Heart right ventricle (tissue), 16 donors: ENCODE results near the gene FOSL2. TPM values are rescaled to one million over a fixed set of nuclear protein-coding genes. Genes with fewer than 3 reads are reported as not detected.

ENCODE experiments used
- ATAC-seq, 8 donors: fragments of 200-7000 bp; cut with Tn5 transposase; one replicate each; pipeline ENCODE4 v1.9.1; 2020; ENCODE audit warnings: mild to moderate bottlenecking in 8 of 8, moderate library complexity in 8 of 8, moderate number of reproducible peaks in 1 of 8
- DNase-seq, 2 donors: peaks; one replicate each; pipeline ENCODE4 v3.0.0-alpha.2; 2020
- H3K27ac ChIP-seq, 10 donors: fragments of 200-600 bp; sonication (generic) in 2 of 10; one replicate each; pipeline versions ENCODE4 v1.5.0 to v1.8.0; 2020 to 2022; ENCODE audit warnings: mild to moderate bottlenecking in 3 of 10
- H3K27me3 ChIP-seq, 7 donors: fragments of 200-600 bp; one replicate each; pipeline ENCODE4 v1.8.0; 2021 to 2022; ENCODE audit warnings: mild to moderate bottlenecking in 2 of 7
- H3K36me3 ChIP-seq, 9 donors: fragments of 200-600 bp; sonication (generic) in 1 of 9; one replicate each; pipeline versions ENCODE4 v1.5.0 to v1.8.0; 2020 to 2022; ENCODE audit warnings: mild to moderate bottlenecking in 2 of 9
- H3K4me1 ChIP-seq, 9 donors: fragments of 200-600 bp; sonication (generic) in 1 of 9; one replicate each; pipeline versions ENCODE4 v1.5.0 to v1.8.0; 2020 to 2022; ENCODE audit warnings: mild to moderate bottlenecking in 4 of 9
- H3K4me3 ChIP-seq, 10 donors: fragments of 200-600 bp; sonication (generic) in 2 of 10; one replicate each; pipeline versions ENCODE4 v1.5.0 to v1.8.0; 2020 to 2022; ENCODE audit warnings: mild to moderate bottlenecking in 7 of 10, moderate library complexity in 2 of 10
- H3K9me3 ChIP-seq, 11 donors: fragments of 200-600 bp in 10 of 11; sonication (generic) in 2 of 11; one replicate each; pipeline versions ENCODE4 v1.5.0 to v1.8.0; 2013 to 2022; ENCODE audit warnings: mild to moderate bottlenecking in 2 of 11, control low read depth in 1 of 11, moderate library complexity in 1 of 11
- CTCF ChIP-seq, 9 donors: fragments of 200-600 bp; sonication (generic) in 2 of 9; IDR thresholded peaks; one replicate each; pipeline versions ENCODE4 v1.5.0 to v1.8.0; 2021 to 2022; ENCODE audit warnings: antibody characterized with exemption in 9 of 9, mild to moderate bottlenecking in 5 of 9, moderate library complexity in 1 of 9
- WGBS, 2 donors: extraction: QIAGEN DNeasy Blood & Tissue Kit; methylation state at CpG; one replicate each; pipeline ENCODE4 v1.1.7; 2013; ENCODE audit warnings: inconsistent platforms in 1 of 2; 5-methylcytosine and 5-hydroxymethylcytosine counted together
- intact Hi-C, 10 donors: fragments of 100-400 bp; cut with DNase I; formaldehyde crosslinking; loops; one replicate each; pipeline versions ENCODE4 v1.11.1 to v1.14.2; 2022
- polyA plus RNA-seq, 2 donors: library from polyadenylated mRNA; stranded (reverse); fragments of 200-250 nt; gene quantifications; one replicate each; pipeline ENCODE4 v1.2.3, GENCODE V29; 2013
- total RNA-seq, 10 donors: library from RNA; stranded (reverse); fragmentation: NEBNext Ultra II Directional in 3 of 10; extraction: Animal tissue kit (Norgen Biotek cat#: 25700) in 3 of 10; gene quantifications; one replicate each; pipeline versions ENCODE4 v1.2.1 to v1.2.4, GENCODE V29; 2021 to 2023
- donor health status: Arrhythmogenic right ventricular cardiomyopathy.
- donor health status: ischemic (EF 13 %, LVEDD 7.1; RV severe dilation, severe dysfunction).
- donor health status: healthy with polysubstance abuse.
- donor health status: DM: no; HTN: yes; CAD: no.
- donor health status: DM: no; HTN: no; CAD: no.
- donor health status: ischemic (EF 25% LVEDD 6.9; RV normal size, moderate dysfunction).
- donor health status: ischemic (EF 25% LVEDD 5.7; RV mildly dilated, moderate dysfunction).
- donor health status: healthy.
- donor health status: DM: yes; HTN: yes; CAD: no.
- donor health status: Ischemic cardiomyopathy.
- donor health status: ischemic (EF 35%, LVEDD 5.7; RV mildly dilated, moderate dysfunction).
- donor health status: nonischemic (EF 11% LVEDD 7.7; RV severe dilation, severe dysfunction).
- donor health status: DM: yes; HTN: yes; CAD: no.
- donor health status: PGD.
- donor health status: ischemic (EF 29% LVEDD 5.4; RV normal size, mild dysfunction).
- donor health status: nonischemic (EF 23%, LVEDD 6.1; RV moderate dilation, normal function).

The FOSL2 gene
- total and polyA plus RNA-seq, 12 donors = 16.5 to 182 (median 54.8) TPM

- H3K9me3 ChIP-seq = no peaks in the 10 kb centered on the region
- no peaks in the 10 kb centered on the region for H3K27me3 ChIP-seq
- ATAC-seq = no peak
- no peak overlapping the region for H3K27ac ChIP-seq
- 88 to 90% methylated on average over 30 of the region's 30 CpGs for WGBS, 2 donors
- H3K4me1 ChIP-seq = peaks cover 0 to 51% (median 28%) of the 10 kb centered on the region in 9 donors
- intact Hi-C loops = loop anchor here in 3 of 10 donors (5.0 kb wide), 1 partner anchor 42 kb away; no protein-coding TSS in a partner anchor
- H3K36me3 ChIP-seq = no peaks in the 10 kb centered on the region
- no peak overlapping the region for H3K4me3 ChIP-seq
- no peak for DNase-seq
- no peak for TF ChIP-seq CTCF (IDR thresholded peaks at IDR 0.05)
These were observed 47.8 kb upstream of the FOSL2 start for GRCh38 chr2:28344756-28345373.

- WGBS, 2 donors = 83 to 85% methylated on average over 8 of the region's 8 CpGs
- intact Hi-C loops = no loop called here
- peaks cover 0 to 47% (median 27%) of the 10 kb centered on the region in 9 donors for H3K4me1 ChIP-seq
- no peaks in the 10 kb centered on the region for H3K9me3 ChIP-seq
- no peaks in the 10 kb centered on the region for H3K36me3 ChIP-seq
- no peak overlapping the region for H3K4me3 ChIP-seq
- no peak for ATAC-seq
- no peak overlapping the region for H3K27ac ChIP-seq
- no peaks in the 10 kb centered on the region for H3K27me3 ChIP-seq
- no peak for DNase-seq
- no peak for TF ChIP-seq CTCF (IDR thresholded peaks at IDR 0.05)
These were observed 47.0 kb upstream of the FOSL2 start for GRCh38 chr2:28345619-28346018.

- DNase-seq (no peak), ATAC-seq (no peak)
- WGBS, 2 donors = 82 to 88% methylated on average over 6 of the region's 6 CpGs
These were observed 46.1 kb upstream of the FOSL2 start for GRCh38 chr2:28346587-28346986.

GRCh38 chr2:28347193-28347592 is 45.5 kb upstream of the FOSL2 start:
- Histone ChIP-seq H3K9me3 (no peaks in the 10 kb centered on the region), H3K27me3 (no peaks in the 10 kb centered on the region), H3K27ac (no peak overlapping the region), H3K36me3 (no peaks in the 10 kb centered on the region), H3K4me1 (peaks cover 0 to 31% (median 17%) of the 10 kb centered on the region in 9 donors), H3K4me3 (no peak overlapping the region)
- intact Hi-C loops = no loop called here
- DNase-seq (no peak), ATAC-seq (no peak)
- no peak for TF ChIP-seq CTCF (IDR thresholded peaks at IDR 0.05)
- 94 to 96% methylated on average over 6 of the region's 6 CpGs for WGBS, 2 donors

More at GRCh38 chr2:28346587-28346986, 46.1 kb upstream of the FOSL2 start:
- intact Hi-C loops = no loop called here
- Histone ChIP-seq H3K4me3 (no peak overlapping the region), H3K27me3 (no peaks in the 10 kb centered on the region), H3K27ac (no peak overlapping the region), H3K36me3 (no peaks in the 10 kb centered on the region), H3K9me3 (no peaks in the 10 kb centered on the region), H3K4me1 (peaks cover 0 to 37% (median 23%) of the 10 kb centered on the region in 9 donors)
- TF ChIP-seq CTCF (IDR thresholded peaks at IDR 0.05) = no peak
